Spleen (tissue), 11 donors: ENCODE measurements around the gene CDK5R1. TPM values are rescaled to one million over a fixed set of nuclear protein-coding genes. Genes with fewer than 3 reads are reported as not detected.

Experiments used
- DNase-seq: peaks from one replicate; pipeline ENCODE4 v3.0.0-alpha.2; 2020
- H3K27ac ChIP-seq, 8 donors: fragments of 200-600 bp; sonication (generic) in 7 of 8; 1 replicate in 4 of 8; 2 replicates in 4 of 8; pipeline versions ENCODE4 v1.5.0 to v1.8.0; 2016 to 2021; ENCODE audit warnings: inconsistent platforms in 4 of 8, mild to moderate bottlenecking in 4 of 8, moderate library complexity in 1 of 8
- H3K27me3 ChIP-seq, 7 donors: fragments of 200-600 bp; sonication (generic) in 6 of 7; replicated peaks in 1 of 7; 1 replicate in 4 of 7; 2 replicates in 3 of 7; pipeline versions ENCODE4 v1.5.0 to v1.8.0; 2016 to 2021; ENCODE audit warnings: inconsistent platforms in 3 of 7, mild to moderate bottlenecking in 1 of 7
- H3K36me3 ChIP-seq, 6 donors: fragments of 200-600 bp; sonication (generic) in 5 of 6; 1 replicate in 4 of 6; 2 replicates in 2 of 6; pipeline versions ENCODE4 v1.5.0 to v1.8.0; 2016 to 2021; ENCODE audit warnings: inconsistent platforms in 2 of 6
- H3K4me1 ChIP-seq, 6 donors: fragments of 200-600 bp; sonication (generic) in 5 of 6; 1 replicate in 3 of 6; 2 replicates in 3 of 6; pipeline versions ENCODE4 v1.5.0 to v1.8.0; 2016 to 2021; ENCODE audit warnings: inconsistent platforms in 3 of 6
- H3K4me3 ChIP-seq, 8 donors: fragments of 200-600 bp; sonication (generic) in 7 of 8; 1 replicate in 4 of 8; 2 replicates in 4 of 8; pipeline versions ENCODE4 v1.5.0 to v1.8.0; 2016 to 2021; ENCODE audit warnings: inconsistent platforms in 4 of 8, mild to moderate bottlenecking in 4 of 8, moderate library complexity in 2 of 8
- H3K9me3 ChIP-seq, 8 donors: fragments of 200-600 bp; sonication (generic) in 7 of 8; 1 replicate in 4 of 8; 2 replicates in 4 of 8; pipeline versions ENCODE4 v1.5.0 to v1.8.0; 2016 to 2021; ENCODE audit warnings: inconsistent platforms in 4 of 8
- CTCF ChIP-seq, 11 experiments: fragments of 200-600 bp in 7 of 11; fragments of 450-650 bp in 4 of 11; sonication (generic) in 4 of 11; IDR thresholded peaks in 8 of 11; conservative IDR thresholded peaks in 3 of 11; 1 replicate in 7 of 11; 2 replicates in 4 of 11; pipeline versions ENCODE4 v1.4.0 to v1.8.0; 2016 to 2021; ENCODE audit warnings: antibody characterized with exemption in 11 of 11, inconsistent platforms in 4 of 11, mild to moderate bottlenecking in 1 of 11
- POLR2A ChIP-seq, 3 donors: fragments of 450-650 bp; IDR thresholded peaks; one replicate each; pipeline ENCODE4 v1.5.1; 2017; ENCODE audit warnings: antibody characterized with exemption in 3 of 3, mild to moderate bottlenecking in 1 of 3
- POLR2AphosphoS5 ChIP-seq, 3 donors: sonication (generic); formaldehyde crosslinking; IDR thresholded peaks; one replicate each; pipeline ENCODE4 v1.5.1; 2017; ENCODE audit warnings: antibody characterized with exemption in 3 of 3
- WGBS, 5 donors: extraction: QIAGEN DNeasy Blood & Tissue Kit in 3 of 5; methylation state at CpG; one replicate each; pipeline versions ENCODE4 v1.1.5 to v1.1.7; 2013 to 2018; 5-methylcytosine and 5-hydroxymethylcytosine counted together
- intact Hi-C: fragments of 100-400 bp; cut with DNase I; formaldehyde crosslinking; loops from one replicate; pipeline ENCODE4 v1.15.0; 2023; ENCODE audit warnings: low total_unique reads
- polyA plus RNA-seq, 3 donors: library from polyadenylated mRNA; stranded (reverse); fragments of 200-250 nt; gene quantifications; one replicate each; pipeline ENCODE4 v1.2.1, GENCODE V29; 2013
- total RNA-seq, 7 donors: library from RNA; depleted of rRNA in 3 of 7; stranded (reverse); fragments of >200 nt in 3 of 7; fragmentation: NEBNext Ultra II Directional in 4 of 7; extraction: Animal tissue kit (Norgen Biotek cat#: 25700) in 4 of 7; gene quantifications; one replicate each; pipeline versions ENCODE4 v1.1.0 to v1.2.1, GENCODE V29; 2016 to 2021
- donor health status: healthy with polysubstance abuse.
- donor health status: DM: no; HTN: no; CAD: no; lungs with moderate emphysema.
- donor health status: DM: no; HTN: no; CAD: no.
- donor health status: Bipolar disorder and iron deficiency.
- donor health status: healthy.
- donor health status: DM: no; HTN: no; CAD: no.
- donor health status: DM: yes; HTN: yes; CAD: no.

The CDK5R1 gene
- total and polyA plus RNA-seq, 10 donors = 13.0 to 28.2 (median 20.2) TPM

- H3K27me3 ChIP-seq = no peaks in the 10 kb centered on the region
- peaks cover 36 to 62% (median 50%) of the 10 kb centered on the region in 6 donors for H3K4me1 ChIP-seq
- TF ChIP-seq POLR2AphosphoS5 (IDR thresholded peaks at IDR 0.05) = no peak
- peak overlapping the region in 3 of 8 donors; percentile 16 to 92 (median 88) for H3K27ac ChIP-seq
- no peak overlapping the region for H3K4me3 ChIP-seq
- peaks cover 0 to 1% (median 0%) of the 10 kb centered on the region in 6 donors for H3K36me3 ChIP-seq
- intact Hi-C loops = no loop called here
- no peak for DNase-seq
- 84 to 89% (median 87%) methylated on average over 14 to 16 of the region's 16 CpGs for WGBS, 5 donors
- H3K9me3 ChIP-seq = no peaks in the 10 kb centered on the region
Observed at GRCh38 chr17:32496395-32497073, 9.7 kb downstream of the CDK5R1 start.

GRCh38 chr17:32497431-32498205 lies 10.8 kb downstream of the CDK5R1 start:
- DNase-seq = no peak
- no peak for TF ChIP-seq POLR2AphosphoS5 (IDR thresholded peaks at IDR 0.05)
- TF ChIP-seq CTCF (IDR thresholded peaks at IDR 0.05 in 8 of 11, conservative IDR thresholded peaks at IDR 0.05 in 3 of 11) = no peak
- TF ChIP-seq POLR2A (IDR thresholded peaks at IDR 0.05) = no peak
- intact Hi-C loops = no loop called here
- H3K4me3 ChIP-seq = no peak overlapping the region
- no peaks in the 10 kb centered on the region for H3K27me3 ChIP-seq
- H3K4me1 ChIP-seq = peaks cover 31 to 62% (median 44%) of the 10 kb centered on the region in 6 donors
- H3K9me3 ChIP-seq = no peaks in the 10 kb centered on the region
- 88 to 94% (median 91%) methylated on average over 13 to 18 of the region's 18 CpGs for WGBS, 5 donors
- H3K27ac ChIP-seq = no peak overlapping the region
- no peaks in the 10 kb centered on the region for H3K36me3 ChIP-seq

- peaks cover 30 to 62% (median 44%) of the 10 kb centered on the region in 6 donors for H3K4me1 ChIP-seq
- DNase-seq = no peak
Observed at GRCh38 chr17:32498391-32498790, 11.6 kb downstream of the CDK5R1 start.

GRCh38 chr17:32502013-32502412 lies 15.2 kb downstream of the CDK5R1 start:
- Histone ChIP-seq H3K27me3 (no peaks in the 10 kb centered on the region), H3K27ac (peak overlapping the region; percentile 24 to 100 (median 92)), H3K4me1 (peaks cover 17 to 62% (median 37%) of the 10 kb centered on the region in 6 donors), H3K36me3 (no peaks in the 10 kb centered on the region), H3K9me3 (no peaks in the 10 kb centered on the region), H3K4me3 (no peak overlapping the region)
- intact Hi-C loops = no loop called here
- no peak for DNase-seq
- 93 to 99% (median 96%) methylated on average over 3 of the region's 3 CpGs for WGBS, 5 donors
- TF ChIP-seq POLR2A (IDR thresholded peaks at IDR 0.05) = no peak
- TF ChIP-seq CTCF (IDR thresholded peaks at IDR 0.05 in 8 of 11, conservative IDR thresholded peaks at IDR 0.05 in 3 of 11) = no peak
- no peak for TF ChIP-seq POLR2AphosphoS5 (IDR thresholded peaks at IDR 0.05)

More at GRCh38 chr17:32498391-32498790, 11.6 kb downstream of the CDK5R1 start:
- no peak overlapping the region for H3K4me3 ChIP-seq
- H3K9me3 ChIP-seq = no peaks in the 10 kb centered on the region
- 82 to 88% (median 85%) methylated on average over 9 of the region's 9 CpGs for WGBS, 5 donors
- H3K27ac ChIP-seq = no peak overlapping the region
- no peak for TF ChIP-seq POLR2AphosphoS5 (IDR thresholded peaks at IDR 0.05)
- TF ChIP-seq POLR2A (IDR thresholded peaks at IDR 0.05) = no peak
- TF ChIP-seq CTCF (IDR thresholded peaks at IDR 0.05 in 8 of 11, conservative IDR thresholded peaks at IDR 0.05 in 3 of 11) = no peak
- intact Hi-C loops = no loop called here
- H3K27me3 ChIP-seq = no peaks in the 10 kb centered on the region
- no peaks in the 10 kb centered on the region for H3K36me3 ChIP-seq
